NCI-H510A treated with DMSO at 0.1 percent for 48 hours (cell line): ENCODE data around the gene ZNF18.
"Not testable (repeated sequence)": the region's sequence is repeated elsewhere in the genome, so short reads cannot be mapped to it uniquely, and the experiment has no call there.

ENCODE experiments used
- DNase-seq: peaks from one replicate; lab custom pipeline; 2025; lab: John Stamatoyannopoulos, UW

ZNF18 gene

GRCh38 chr17:11986179-11986941 is 10.9 kb downstream of the ZNF18 start:
- DNase-seq = no peak

GRCh38 chr17:11981862-11982261 is 15.4 kb downstream of the ZNF18 start:
- no peak for DNase-seq

GRCh38 chr17:11980813-11981212 is 16.5 kb downstream of the ZNF18 start:
- DNase-seq = no peak

- DNase-seq = no peak
Measured at GRCh38 chr17:11979795-11980194, 17.5 kb downstream of the ZNF18 start.

- DNase-seq = not testable (repeated sequence)
Measured at GRCh38 chr17:11972741-11973140, 24.5 kb downstream of the ZNF18 start.

- DNase-seq = no peak
Measured at GRCh38 chr17:11969565-11969964, 27.7 kb downstream of the ZNF18 start.

- no peak for DNase-seq
Measured at GRCh38 chr17:11954936-11955335, 42.3 kb downstream of the ZNF18 start.

GRCh38 chr17:11953924-11954323 is 43.4 kb downstream of the ZNF18 start:
- DNase-seq = no peak

GRCh38 chr17:11952610-11953009 is 44.7 kb downstream of the ZNF18 start:
- no peak for DNase-seq

GRCh38 chr17:11950771-11951519 is 46.3 kb downstream of the ZNF18 start:
- DNase-seq = no peak

GRCh38 chr17:11949571-11949970 is 47.7 kb downstream of the ZNF18 start:
- DNase-seq = not testable (repeated sequence)

- DNase-seq = no peak
Measured at GRCh38 chr17:11948789-11949188, 48.5 kb downstream of the ZNF18 start.

GRCh38 chr17:11944587-11944986 is 52.7 kb downstream of the ZNF18 start:
- no peak for DNase-seq

GRCh38 chr17:11943759-11944347 is 53.4 kb downstream of the ZNF18 start:
- DNase-seq = no peak

GRCh38 chr17:11943086-11943485 is 54.2 kb downstream of the ZNF18 start:
- not testable (repeated sequence) for DNase-seq

- no peak for DNase-seq
Measured at GRCh38 chr17:11940904-11941303, 56.4 kb downstream of the ZNF18 start.

GRCh38 chr17:11935734-11936406 is 61.4 kb downstream of the ZNF18 start:
- no peak for DNase-seq

- no peak for DNase-seq
Measured at GRCh38 chr17:11932337-11932898, 64.9 kb downstream of the ZNF18 start.

- DNase-seq = no peak
Measured at GRCh38 chr17:11928436-11928835, 68.8 kb downstream of the ZNF18 start.
